Tibial nerve (tissue), 4 donors: ENCODE measurements around the gene B4GALNT2. TPM values are rescaled to one million over a fixed set of nuclear protein-coding genes. Genes with fewer than 3 reads are reported as not detected.

Experiments used
- DNase-seq, 2 donors: peaks; one replicate each; pipeline ENCODE4 v3.0.0-alpha.2; 2019; ENCODE audit warnings: low spot score in 2 of 2
- H3K27ac ChIP-seq, 4 donors: fragments of 200-600 bp; sonication (generic) in 3 of 4; one replicate each; pipeline ENCODE4 v1.5.1; 2017 to 2019; ENCODE audit warnings: mild to moderate bottlenecking in 1 of 4
- H3K27me3 ChIP-seq, 2 donors: fragments of 200-600 bp; sonication (generic) in 1 of 2; one replicate each; pipeline versions ENCODE4 v1.5.1 to v1.6.0; 2017 to 2019
- H3K36me3 ChIP-seq, 3 donors: fragments of 200-600 bp; sonication (generic); one replicate each; pipeline ENCODE4 v1.5.1; 2018 to 2019
- H3K4me1 ChIP-seq, 4 donors: fragments of 200-600 bp; sonication (generic) in 3 of 4; one replicate each; pipeline ENCODE4 v1.5.1; 2017 to 2019
- H3K4me3 ChIP-seq, 4 donors: fragments of 200-600 bp; sonication (generic) in 3 of 4; one replicate each; pipeline ENCODE4 v1.5.1; 2017 to 2019; ENCODE audit warnings: mild to moderate bottlenecking in 1 of 4, moderate library complexity in 1 of 4
- H3K9me3 ChIP-seq, 4 donors: fragments of 200-600 bp; sonication (generic) in 3 of 4; one replicate each; pipeline ENCODE4 v1.5.1; 2017 to 2019
- CTCF ChIP-seq, 5 experiments: fragments of 200-600 bp in 3 of 5; fragments of 450-650 bp in 2 of 5; sonication (generic) in 3 of 5; IDR thresholded peaks; one replicate each; pipeline ENCODE4 v1.5.1; 2016 to 2019; ENCODE audit warnings: antibody characterized with exemption in 5 of 5, mild to moderate bottlenecking in 3 of 5, moderate library complexity in 2 of 5
- EP300 ChIP-seq, 2 donors: sonication (generic); formaldehyde crosslinking; IDR thresholded peaks; one replicate each; pipeline ENCODE4 v1.6.1; 2017; ENCODE audit warnings: antibody characterized with exemption in 2 of 2, mild to moderate bottlenecking in 1 of 2
- POLR2A ChIP-seq, 2 donors: fragments of 450-650 bp; IDR thresholded peaks; one replicate each; pipeline ENCODE4 v1.6.1; 2017; ENCODE audit warnings: antibody characterized with exemption in 2 of 2, mild to moderate bottlenecking in 2 of 2, moderate library complexity in 2 of 2
- WGBS, 2 donors: methylation state at CpG; one replicate each; pipeline ENCODE4 v1.1.5; 2018; 5-methylcytosine and 5-hydroxymethylcytosine counted together
- total RNA-seq, 4 donors: library from RNA; depleted of rRNA; stranded (reverse); fragments of >200 nt; gene quantifications; one replicate each; pipeline ENCODE4 v1.1.0, GENCODE V29; 2016

Gene B4GALNT2
- total RNA-seq, 4 donors from 2014 or later, result not detected

GRCh38 chr17:49195751-49196150 is 63.2 kb downstream of the B4GALNT2 start:
- 73 to 85% methylated on average over 4 of the region's 4 CpGs for WGBS, 2 donors
- H3K4me1 ChIP-seq, result peaks cover 0 to 7% (median 0%) of the 10 kb centered on the region in 4 donors
- no peak for TF ChIP-seq CTCF (IDR thresholded peaks at IDR 0.05)
- TF ChIP-seq POLR2A (IDR thresholded peaks at IDR 0.05), result no peak
- no peak for TF ChIP-seq EP300 (IDR thresholded peaks at IDR 0.05)
- no peak overlapping the region for H3K27ac ChIP-seq
- no peaks in the 10 kb centered on the region for H3K9me3 ChIP-seq
- DNase-seq, result no peak
- no peaks in the 10 kb centered on the region for H3K36me3 ChIP-seq
- H3K27me3 ChIP-seq, result no peaks in the 10 kb centered on the region
- H3K4me3 ChIP-seq, result no peak overlapping the region

GRCh38 chr17:49196520-49196919 is 64.0 kb downstream of the B4GALNT2 start:
- H3K9me3 ChIP-seq, result no peaks in the 10 kb centered on the region
- H3K36me3 ChIP-seq, result no peaks in the 10 kb centered on the region
- H3K27me3 ChIP-seq, result no peaks in the 10 kb centered on the region
- 67 to 81% methylated on average over 3 of the region's 3 CpGs for WGBS, 2 donors
- no peak overlapping the region for H3K4me3 ChIP-seq
- peaks cover 0 to 4% (median 0%) of the 10 kb centered on the region in 4 donors for H3K4me1 ChIP-seq
- H3K27ac ChIP-seq, result no peak overlapping the region
- DNase-seq, result no peak
- TF ChIP-seq EP300 (IDR thresholded peaks at IDR 0.05) (no peak), CTCF (IDR thresholded peaks at IDR 0.05) (no peak), POLR2A (IDR thresholded peaks at IDR 0.05) (no peak)

- WGBS, 2 donors, result 45 to 61% methylated on average over 5 of the region's 5 CpGs
- no peak overlapping the region for H3K27ac ChIP-seq
- DNase-seq, result no peak
- H3K4me3 ChIP-seq, result no peak overlapping the region
- TF ChIP-seq CTCF (IDR thresholded peaks at IDR 0.05), result no peak
- TF ChIP-seq EP300 (IDR thresholded peaks at IDR 0.05), result no peak
- TF ChIP-seq POLR2A (IDR thresholded peaks at IDR 0.05), result no peak
- H3K9me3 ChIP-seq, result no peaks in the 10 kb centered on the region
- no peaks in the 10 kb centered on the region for H3K27me3 ChIP-seq
- H3K36me3 ChIP-seq, result no peaks in the 10 kb centered on the region
- peaks cover 0 to 4% (median 0%) of the 10 kb centered on the region in 4 donors for H3K4me1 ChIP-seq
Measured at GRCh38 chr17:49197346-49197998, 64.9 kb downstream of the B4GALNT2 start.

- H3K36me3 ChIP-seq, result no peaks in the 10 kb centered on the region
- H3K4me3 ChIP-seq, result no peak overlapping the region
- no peaks in the 10 kb centered on the region for H3K9me3 ChIP-seq
- H3K27me3 ChIP-seq, result peaks cover 0 to under 1% of the 10 kb centered on the region in 2 donors
- DNase-seq, result no peak
- 68 to 75% methylated on average over 2 of the region's 2 CpGs for WGBS, 2 donors
- no peak for TF ChIP-seq EP300 (IDR thresholded peaks at IDR 0.05)
- TF ChIP-seq POLR2A (IDR thresholded peaks at IDR 0.05), result no peak
- TF ChIP-seq CTCF (IDR thresholded peaks at IDR 0.05), result no peak
- peaks cover 0 to 4% (median 0%) of the 10 kb centered on the region in 4 donors for H3K4me1 ChIP-seq
- H3K27ac ChIP-seq, result no peak overlapping the region
Measured at GRCh38 chr17:49198211-49198610, 65.6 kb downstream of the B4GALNT2 start.

- DNase-seq, result no peak
- no peaks in the 10 kb centered on the region for H3K4me1 ChIP-seq
- 83 to 84% methylated on average over 13 of the region's 13 CpGs for WGBS, 2 donors
Measured at GRCh38 chr17:49200423-49201083, 68.0 kb downstream of the B4GALNT2 start.

More at GRCh38 chr17:49200423-49201083, 68.0 kb downstream of the B4GALNT2 start:
- H3K9me3 ChIP-seq, result no peaks in the 10 kb centered on the region
- no peak for TF ChIP-seq CTCF (IDR thresholded peaks at IDR 0.05)
- no peak for TF ChIP-seq POLR2A (IDR thresholded peaks at IDR 0.05)
- TF ChIP-seq EP300 (IDR thresholded peaks at IDR 0.05), result no peak
- H3K36me3 ChIP-seq, result no peaks in the 10 kb centered on the region
- no peak overlapping the region for H3K27ac ChIP-seq
- H3K27me3 ChIP-seq, result peaks cover 0 to 4% of the 10 kb centered on the region in 2 donors
- no peak overlapping the region for H3K4me3 ChIP-seq
